A549 (cell line): ENCODE measurements around the gene CBR1. TPM values are rescaled to one million over a fixed set of nuclear protein-coding genes. Genes with fewer than 3 reads are reported as not detected.

Experiments used
- ATAC-seq, 2 experiments: fragments of 200-7000 bp in 1 of 2; fragments of >200 bp in 1 of 2; cut with Nextera tagmentation in 1 of 2; cut with Tn5 transposase in 1 of 2; 3 replicates each; pipeline versions ENCODE4 v1.8.0 to v1.9.1; 2018 to 2020; ENCODE audit warnings: mild to moderate bottlenecking in 1 of 2, moderate library complexity in 1 of 2
- CTCF ChIA-PET: fragments of 300-600 bp; sonication (Branson Sonifier 250); formaldehyde crosslinking; extraction: SDS; loops from one replicate; lab custom pipeline; 2021; ENCODE audit warnings: antibody characterized with exemption, inconsistent platforms; lab: Yijun Ruan, JAX
- POLR2A ChIA-PET: fragments of 350-600 bp; formaldehyde crosslinking; extraction: SDS; loops from one replicate; lab custom pipeline; 2021; ENCODE audit warnings: antibody characterized with exemption, inconsistent platforms; lab: Yijun Ruan, JAX
- DNase-seq, 2 experiments: peaks; one replicate each; pipeline versions ENCODE4 v3.0.0 to v3.0.0-alpha.2; 2011 to 2016; ENCODE audit warnings: low read depth in 1 of 2, low spot score in 1 of 2
- FAIRE-seq: peaks from 2 replicates; lab custom pipeline; 2011; peaks lifted over from hg19 to GRCh38; lab: Jason Lieb, UNC
- H3K27ac ChIP-seq, 2 experiments: fragments of >200 bp; sonication (Bioruptor Twin); formaldehyde crosslinking; 3 replicates each; pipeline ENCODE4 v1.5.1; 2016 to 2017
- H3K4me1 ChIP-seq: fragments of >200 bp; sonication (Bioruptor Twin); formaldehyde crosslinking; 3 replicates; pipeline ENCODE4 v1.6.1; 2016
- H3K4me2 ChIP-seq: fragments of >200 bp; sonication (Bioruptor Twin); formaldehyde crosslinking; 3 replicates; pipeline ENCODE4 v1.6.1; 2016
- H3K4me3 ChIP-seq: fragments of >200 bp; sonication (Bioruptor Twin); formaldehyde crosslinking; 3 replicates; pipeline ENCODE4 v1.5.1; 2016
- H3K9me3 ChIP-seq: fragments of >200 bp; sonication (Bioruptor Twin); formaldehyde crosslinking; 3 replicates; pipeline ENCODE4 v1.6.1; 2016
- CBX8 ChIP-seq: fragments of 200-600 bp; sonication (generic); IDR thresholded peaks from 2 replicates; pipeline ENCODE4 v1.6.1; 2016
- CEBPB ChIP-seq, 2 experiments: fragments of >200 bp in 1 of 2; sonication (Bioruptor Twin) in 1 of 2; formaldehyde crosslinking in 1 of 2; IDR thresholded peaks; 2 replicates each; pipeline ENCODE4 v1.6.1; 2012 to 2016
- CTCF ChIP-seq: fragments of >200 bp; sonication (Bioruptor Twin); formaldehyde crosslinking; IDR thresholded peaks from 3 replicates; pipeline ENCODE4 v1.5.1; 2016
- EHF ChIP-seq: fragments of 250-450 bp; sonication (Bioruptor Pico); IDR thresholded peaks from 2 replicates; pipeline ENCODE4 v1.5.0; 2020; ENCODE audit warnings: mild to moderate bottlenecking
- EHMT2 ChIP-seq: fragments of 200-600 bp; sonication (generic); IDR thresholded peaks from 2 replicates; pipeline ENCODE4 v1.6.1; 2016; ENCODE audit warnings: antibody characterized with exemption, low read depth, mild to moderate bottlenecking, moderate library complexity
- ELK1 ChIP-seq: fragments of 150-350 bp; IDR thresholded peaks from 2 replicates; pipeline ENCODE4 v1.6.1; 2014; ENCODE audit warnings: low read depth, mild to moderate bottlenecking, low read length
- EP300 ChIP-seq, 2 experiments: fragments of >200 bp; sonication (Bioruptor Twin); formaldehyde crosslinking; IDR thresholded peaks; 2 replicates in 1 of 2; 3 replicates in 1 of 2; pipeline ENCODE4 v1.6.1; 2016 to 2017
- FOXS1 ChIP-seq: fragments of 250-450 bp; sonication (Bioruptor Pico); IDR thresholded peaks from 2 replicates; pipeline ENCODE4 v1.5.0; 2020; ENCODE audit warnings: mild to moderate bottlenecking, moderate library complexity
- GATA3 ChIP-seq: IDR thresholded peaks from 2 replicates; pipeline ENCODE4 v1.6.1; 2012; ENCODE audit warnings: borderline replicate concordance
- HES2 ChIP-seq: fragments of >200 bp; sonication (Bioruptor Twin); formaldehyde crosslinking; IDR thresholded peaks from 2 replicates; pipeline ENCODE4 v1.6.1; 2016
- HOXA7 ChIP-seq: fragments of 250-450 bp; sonication (Bioruptor Pico); IDR thresholded peaks from 2 replicates; pipeline ENCODE4 v1.5.0; 2020; ENCODE audit warnings: mild to moderate bottlenecking, moderate library complexity
- HOXB13 ChIP-seq: fragments of 250-450 bp; sonication (Bioruptor Pico); IDR thresholded peaks from 2 replicates; pipeline ENCODE4 v1.5.0; 2020; ENCODE audit warnings: low read depth, mild to moderate bottlenecking, moderate library complexity
- HOXB5 ChIP-seq: fragments of 250-450 bp; sonication (Bioruptor Pico); IDR thresholded peaks from 2 replicates; pipeline ENCODE4 v1.5.0; 2020; ENCODE audit warnings: mild to moderate bottlenecking, moderate library complexity
- JUNB ChIP-seq: fragments of >200 bp; sonication (Bioruptor Twin); formaldehyde crosslinking; IDR thresholded peaks from 2 replicates; pipeline ENCODE4 v1.6.1; 2016
- MAFK ChIP-seq: fragments of 450-650 bp; IDR thresholded peaks from 2 replicates; pipeline ENCODE4 v1.6.1; 2014; ENCODE audit not compliant: partially characterized antibody
- MAX ChIP-seq: IDR thresholded peaks from 2 replicates; pipeline ENCODE4 v1.6.1; 2012
- MYC ChIP-seq: IDR thresholded peaks from 2 replicates; pipeline ENCODE4 v1.6.1; 2012; ENCODE audit warnings: mild to moderate bottlenecking, inconsistent platforms, low read length, improper control_type of control experiment, borderline replicate concordance
- NR3C1 ChIP-seq: fragments of >200 bp; sonication (Bioruptor Twin); formaldehyde crosslinking; IDR thresholded peaks from 3 replicates; pipeline ENCODE4 v1.6.1; 2017
- POLR2A ChIP-seq: IDR thresholded peaks from 2 replicates; pipeline ENCODE4 v1.6.1; 2012; ENCODE audit warnings: mild to moderate bottlenecking, low read length
- RARB ChIP-seq: fragments of 250-450 bp; sonication (Bioruptor Pico); IDR thresholded peaks from 2 replicates; pipeline ENCODE4 v1.8.0; 2021; ENCODE audit warnings: mild to moderate bottlenecking, moderate library complexity
- RCOR1 ChIP-seq: fragments of 150-350 bp; IDR thresholded peaks from 2 replicates; pipeline ENCODE4 v1.6.1; 2014; ENCODE audit warnings: antibody characterized with exemption, low read length, low read depth
- RNF2 ChIP-seq: fragments of 200-600 bp; sonication (generic); IDR thresholded peaks from 2 replicates; pipeline ENCODE4 v1.6.1; 2016; ENCODE audit warnings: low read depth, mild to moderate bottlenecking, antibody characterized with exemption, moderate library complexity, borderline replicate concordance
- SMC3 ChIP-seq: fragments of >200 bp; sonication (Bioruptor Twin); formaldehyde crosslinking; IDR thresholded peaks from 3 replicates; pipeline ENCODE4 v1.6.1; 2018; ENCODE audit warnings: inconsistent platforms
- SREBF2 ChIP-seq: fragments of 450-650 bp; IDR thresholded peaks from 2 replicates; pipeline ENCODE4 v1.6.1; 2014; ENCODE audit warnings: mild to moderate bottlenecking, moderate library complexity
- TFCP2L1 ChIP-seq: fragments of 250-450 bp; sonication (Bioruptor Pico); IDR thresholded peaks from 2 replicates; pipeline ENCODE4 v1.5.0; 2021; ENCODE audit warnings: mild to moderate bottlenecking
- USF2 ChIP-seq: fragments of 450-650 bp; IDR thresholded peaks from 2 replicates; pipeline ENCODE4 v1.6.1; 2014; ENCODE audit warnings: antibody characterized with exemption
- ZFP36 ChIP-seq: fragments of 450-650 bp; IDR thresholded peaks from 2 replicates; pipeline ENCODE4 v1.6.1; 2014; ENCODE audit warnings: borderline replicate concordance; ENCODE audit not compliant: partially characterized antibody
- ZSCAN20 ChIP-seq: fragments of 250-450 bp; sonication (Bioruptor Pico); IDR thresholded peaks from 2 replicates; pipeline ENCODE4 v1.8.0; 2022; ENCODE audit warnings: mild to moderate bottlenecking, moderate library complexity
- WGBS: methylation state at CpG from one replicate; pipeline ENCODE4 v1.1.6; 2017; ENCODE audit errors: missing lambda C conversion rate; 5-methylcytosine and 5-hydroxymethylcytosine counted together
- polyA plus RNA-seq, 4 experiments: library from polyadenylated mRNA; depleted of rRNA in 3 of 4; stranded (reverse); fragments of >200 nt; fragmentation: RNase III in 1 of 4; extraction: RNeasy Plus Mini Kit Qiagen cat#74134 plus additional on column Dnase treatment in 1 of 4; gene quantifications; 2 replicates in 3 of 4; 3 replicates in 1 of 4; pipeline ENCODE4 v1.2.3, GENCODE V29; 2011 to 2017

The CBR1 gene
- polyA plus RNA-seq, 2 of the 4 experiments (the other 2 are of a cell fraction), result 165 to 208 TPM

GRCh38 chr21:36082237-36082664 lies 12.4 kb downstream of the CBR1 start:
- FAIRE-seq, result no peak
- POLR2A ChIA-PET, result no interaction called here
- no peak for TF ChIP-seq EHMT2
- DNase-seq, result no peak
- 50% methylated on average over 3 of the region's 3 CpGs for WGBS
- no peak overlapping the region for H3K27ac ChIP-seq
- ATAC-seq, result no peak
- no peaks in the 10 kb centered on the region; the same call in 2 of the 3 replicates for H3K4me1 ChIP-seq
- CTCF ChIA-PET, result interaction anchor here (1.1 to 1.3 kb wide), 2 partner anchors 30 to 31 kb away, joined by 3 read pairs; no protein-coding TSS in a partner anchor
- no peaks in the 10 kb centered on the region for H3K9me3 ChIP-seq
- no peak overlapping the region for H3K4me3 ChIP-seq
- no peak overlapping the region for H3K4me2 ChIP-seq

GRCh38 chr21:36087362-36088138 lies 17.7 kb downstream of the CBR1 start:
- ATAC-seq (peak in 1 of 2 experiments; percentile 61; a peak in 2 of 6 replicates), FAIRE-seq (no peak), DNase-seq (no peak)
- Histone ChIP-seq H3K9me3 (no peaks in the 10 kb centered on the region), H3K4me1 (no peaks in the 10 kb centered on the region), H3K27ac (no peak overlapping the region), H3K4me2 (no peak overlapping the region), H3K4me3 (no peak overlapping the region)
- TF ChIP-seq SMC3 (no peak), TFCP2L1 (CRISPR knock-in tag) (no peak), USF2 (no peak), CTCF (no peak), FOXS1 (CRISPR knock-in tag) (no peak), EHF (CRISPR knock-in tag) (no peak), RARB (CRISPR knock-in tag) (no peak), MAFK (no peak), POLR2A (no peak), HOXB13 (no peak), HES2 (no peak), CEBPB (IDR thresholded peaks at IDR 0.05) (no peak), MYC (no peak), SREBF2 (no peak), ZFP36 (no peak), ELK1 (no peak)
- 54% methylated on average over 6 of the region's 6 CpGs for WGBS
- POLR2A ChIA-PET, result interaction anchor here (0.6 kb wide), 1 partner anchor 14 kb away, joined by 4 read pairs; no protein-coding TSS in a partner anchor
- CTCF ChIA-PET, result interaction anchor here (0.9 to 2.4 kb wide), 4 partner anchors 10 to 39 kb away, joined by 3 to 12 read pairs (median 4); no protein-coding TSS in a partner anchor

- Histone ChIP-seq H3K27ac (no peak overlapping the region), H3K4me1 (no peaks in the 10 kb centered on the region), H3K4me2 (no peak overlapping the region), H3K9me3 (no peaks in the 10 kb centered on the region), H3K4me3 (no peak overlapping the region)
- DNase-seq, result no peak
- WGBS, result 70% methylated on average over 3 of the region's 3 CpGs
- FAIRE-seq, result no peak
- CTCF ChIA-PET, result no interaction called here
- POLR2A ChIA-PET, result no interaction called here
- ATAC-seq, result no peak
- TF ChIP-seq USF2 (no peak), EHMT2 (no peak), EP300 (IDR thresholded peaks at IDR 0.05) (no peak), JUNB (no peak), MYC (no peak), MAX (no peak), NR3C1 (no peak), HOXA7 (CRISPR knock-in tag) (no peak), ZSCAN20 (CRISPR knock-in tag) (no peak), GATA3 (no peak), RCOR1 (no peak), HOXB5 (no peak), CBX8 (no peak), ELK1 (no peak), HES2 (no peak), RNF2 (no peak)
Measured at GRCh38 chr21:36089946-36090345, 20.1 kb downstream of the CBR1 start.
